ENCODE results near the gene NHSL2. TPM values are rescaled to one million over a fixed set of nuclear protein-coding genes. Genes with fewer than 3 reads are reported as not detected.

The NHSL2 gene
- total RNA-seq, 1 donor from 2014 or later: 3.8 TPM

- peaks cover 11% of the 10 kb centered on the region for H3K4me1 ChIP-seq
- no peaks in the 10 kb centered on the region for H3K36me3 ChIP-seq
- no peak for DNase-seq
- no peaks in the 10 kb centered on the region for H3K9me3 ChIP-seq (replicated peaks)
- TF ChIP-seq CTCF (IDR thresholded peaks at IDR 0.05; ENCODE audit: borderline replicate concordance): no peak
- no peak overlapping the region for H3K27ac ChIP-seq (replicated peaks)
- intact Hi-C loops (cut with micrococcal nuclease): no loop called here
- no peaks in the 10 kb centered on the region for H3K27me3 ChIP-seq (ENCODE audit: low read depth)
- H3K4me3 ChIP-seq: no peak overlapping the region
These were observed 190.2 kb downstream of the NHSL2 start for GRCh38 chrX:72100824-72101351.

GRCh38 chrX:72101597-72102037 is 191.0 kb downstream of the NHSL2 start:
- Histone ChIP-seq H3K4me3 (no peak overlapping the region), H3K9me3 (replicated peaks) (no peaks in the 10 kb centered on the region), H3K27ac (replicated peaks) (no peak overlapping the region), H3K36me3 (no peaks in the 10 kb centered on the region), H3K27me3 (ENCODE audit: low read depth) (no peaks in the 10 kb centered on the region), H3K4me1 (peaks cover 9% of the 10 kb centered on the region)
- TF ChIP-seq CTCF (IDR thresholded peaks at IDR 0.05; ENCODE audit: borderline replicate concordance): no peak
- DNase-seq: no peak
- intact Hi-C loops (cut with micrococcal nuclease): no loop called here

- no peak overlapping the region for H3K4me3 ChIP-seq
- DNase-seq: no peak
- H3K27ac ChIP-seq (replicated peaks): no peak overlapping the region
- intact Hi-C loops (cut with micrococcal nuclease): no loop called here
- H3K4me1 ChIP-seq: peaks cover 9% of the 10 kb centered on the region
- no peak for TF ChIP-seq CTCF (IDR thresholded peaks at IDR 0.05; ENCODE audit: borderline replicate concordance)
- H3K36me3 ChIP-seq: no peaks in the 10 kb centered on the region
- no peaks in the 10 kb centered on the region for H3K9me3 ChIP-seq (replicated peaks)
- H3K27me3 ChIP-seq (ENCODE audit: low read depth): no peaks in the 10 kb centered on the region
These were observed 191.5 kb downstream of the NHSL2 start for GRCh38 chrX:72102126-72102525.

GRCh38 chrX:72102760-72103159 is 192.1 kb downstream of the NHSL2 start:
- Histone ChIP-seq H3K9me3 (replicated peaks) (no peaks in the 10 kb centered on the region), H3K4me3 (no peak overlapping the region), H3K4me1 (peaks cover 9% of the 10 kb centered on the region), H3K27ac (replicated peaks) (no peak overlapping the region), H3K36me3 (no peaks in the 10 kb centered on the region), H3K27me3 (ENCODE audit: low read depth) (no peaks in the 10 kb centered on the region)
- TF ChIP-seq CTCF (IDR thresholded peaks at IDR 0.05; ENCODE audit: borderline replicate concordance): no peak
- DNase-seq: no peak
- intact Hi-C loops (cut with micrococcal nuclease): no loop called here

GRCh38 chrX:72105436-72105835 is 194.8 kb downstream of the NHSL2 start:
- Histone ChIP-seq H3K36me3 (no peaks in the 10 kb centered on the region), H3K27me3 (ENCODE audit: low read depth) (no peaks in the 10 kb centered on the region), H3K4me3 (no peak overlapping the region), H3K4me1 (peaks cover 9% of the 10 kb centered on the region), H3K9me3 (replicated peaks) (no peaks in the 10 kb centered on the region), H3K27ac (replicated peaks) (no peak overlapping the region)
- no peak for DNase-seq
- intact Hi-C loops (cut with micrococcal nuclease): no loop called here
- TF ChIP-seq CTCF (IDR thresholded peaks at IDR 0.05; ENCODE audit: borderline replicate concordance): no peak

Data from left ventricle myocardium inferior (tissue), 1 donor.